ENCODE results near the gene ZNF222.

GRCh38 chr19:44025217-44025936, at the start of gene ZNF222:
- no peak for TF ChIP-seq CTCF (conservative IDR thresholded peaks at IDR 0.05; ENCODE audit: low read depth, low read length)
- no peak for TF ChIP-seq EZH2 (IDR thresholded peaks at IDR 0.05; ENCODE audit: low read length, unreplicated experiment)
